ENCODE results near the gene KRTAP10-4. TPM values are rescaled to one million over a fixed set of nuclear protein-coding genes. Genes with fewer than 3 reads are reported as not detected.

KRTAP10-4 gene
- total and polyA plus RNA-seq, 10 of the 15 experiments (the other 5 are each of a cell fraction or from before 2014, with no cell fraction given): not detected

DNA sequence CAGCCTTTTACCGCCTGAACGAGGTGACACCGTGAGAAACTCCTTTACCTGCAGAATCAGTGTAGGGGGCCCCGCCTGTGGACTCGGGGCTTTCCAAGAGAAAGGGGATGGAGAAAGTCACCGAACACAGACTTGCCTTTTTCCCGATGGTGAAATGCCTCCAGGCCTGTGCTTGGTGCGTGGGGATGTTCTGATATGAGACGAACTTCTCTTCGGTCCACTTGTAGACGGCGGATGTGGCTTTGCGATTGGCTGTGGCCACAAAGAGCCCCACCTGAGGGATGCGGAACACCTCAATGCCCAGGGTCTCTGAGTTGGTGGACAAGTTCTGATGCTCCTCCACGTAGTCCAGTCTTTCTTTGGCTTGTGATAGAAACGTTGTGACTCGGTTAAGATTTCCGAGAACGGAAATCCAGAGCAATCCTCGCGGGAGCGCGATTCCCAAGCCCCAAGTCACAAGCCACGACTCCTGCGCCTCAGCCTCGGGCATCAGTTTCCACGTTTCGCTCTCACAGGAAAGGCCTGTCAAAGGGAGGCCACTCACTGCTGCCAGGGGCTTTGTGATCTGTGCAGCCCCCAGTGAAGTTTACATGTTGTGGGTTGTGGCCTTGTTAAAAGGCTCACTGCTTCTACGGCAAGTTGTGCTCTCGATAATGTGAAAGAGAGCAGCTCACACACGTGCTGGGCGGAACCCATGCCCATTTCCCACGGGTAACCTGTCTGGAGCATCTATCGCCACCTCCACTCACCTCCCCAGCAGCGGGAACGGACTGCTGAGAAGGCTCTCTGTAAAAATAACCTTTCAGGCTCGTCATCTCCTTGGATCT, 46.2 kb upstream of the KRTAP10-4 start:
- intact Hi-C loops (cut with micrococcal nuclease; ENCODE audit: unreplicated experiment) (no loop called here), in situ Hi-C loops (cut with MboI) (no loop called here)
- ATAC-seq (no peak), DNase-seq (ENCODE audit: low read depth, low spot score) (no peak), FAIRE-seq (no peak)
- Histone ChIP-seq H3K27ac (ENCODE audit: control insufficient read depth, insufficient read depth) (no peak overlapping the region), H3K27me3 (replicated peaks in 1 of 2; ENCODE audit: control insufficient read depth in 2 of 2, insufficient read depth in 2 of 2, low read length in 1 of 2) (no peaks in the 10 kb centered on the region), H3K9me3 (replicated peaks; ENCODE audit: control insufficient read depth, insufficient read depth, low read length) (no peaks in the 10 kb centered on the region; the same call in 2 of the 3 replicates), H3K9ac (ENCODE audit: control insufficient read depth, insufficient read depth, low read length) (no peak overlapping the region), H3K4me1 (ENCODE audit: control insufficient read depth, insufficient read depth, low read length) (no peaks in the 10 kb centered on the region), H2AFZ (ENCODE audit: control insufficient read depth, low read depth, low read length) (no peak overlapping the region), H3K4me3 (no peak overlapping the region), H3K36me3 (ENCODE audit: control insufficient read depth in 2 of 2, insufficient read depth in 2 of 2, low read length in 1 of 2) (no peaks in the 10 kb centered on the region), H3K4me2 (ENCODE audit: control insufficient read depth, insufficient read depth) (no peak overlapping the region), H3K79me2 (ENCODE audit: control insufficient read depth, insufficient read depth, low read length) (no peaks in the 10 kb centered on the region), H4K20me1 (ENCODE audit: control insufficient read depth, insufficient read depth) (no peaks in the 10 kb centered on the region)
- TF ChIP-seq ETV6 (conservative IDR thresholded peaks at IDR 0.05 in 1 of 2, IDR thresholded peaks at IDR 0.05 in 1 of 2; ENCODE audit: borderline replicate concordance in 1 of 2, low read depth in 1 of 2): no peak
- no TSS peak for BruUV-seq (replicated peaks)
- WGBS (ENCODE audit: insufficient coverage, insufficient replicate concordance, low lambda C conversion rate, missing lambda C conversion rate): 53% methylated on average over 37 of the region's 37 CpGs
- ChIA-PET RAD21 (ENCODE audit: unreplicated experiment) (no interaction called here), SMC1A (ENCODE audit: uncharacterized antibody, unreplicated experiment) (no interaction called here), CTCF (no interaction called here), POLR2A (no interaction called here)

GRCh38 chr21:44527983-44528633, 45.4 kb upstream of the KRTAP10-4 start:
- Histone ChIP-seq H3K9ac (ENCODE audit: control insufficient read depth, insufficient read depth, low read length) (no peak overlapping the region), H3K36me3 (ENCODE audit: control insufficient read depth in 2 of 2, insufficient read depth in 2 of 2, low read length in 1 of 2) (no peaks in the 10 kb centered on the region), H3K9me3 (replicated peaks; ENCODE audit: control insufficient read depth, insufficient read depth, low read length) (no peaks in the 10 kb centered on the region; the same call in 2 of the 3 replicates), H4K20me1 (ENCODE audit: control insufficient read depth, insufficient read depth) (no peaks in the 10 kb centered on the region), H3K27ac (ENCODE audit: control insufficient read depth, insufficient read depth) (no peak overlapping the region), H2AFZ (ENCODE audit: control insufficient read depth, low read depth, low read length) (no peak overlapping the region), H3K4me2 (ENCODE audit: control insufficient read depth, insufficient read depth) (no peak overlapping the region), H3K4me3 (no peak overlapping the region), H3K4me1 (ENCODE audit: control insufficient read depth, insufficient read depth, low read length) (no peaks in the 10 kb centered on the region), H3K27me3 (replicated peaks in 1 of 2; ENCODE audit: control insufficient read depth in 2 of 2, insufficient read depth in 2 of 2, low read length in 1 of 2) (no peaks in the 10 kb centered on the region), H3K79me2 (ENCODE audit: control insufficient read depth, insufficient read depth, low read length) (no peaks in the 10 kb centered on the region)
- POLR2A ChIA-PET: no interaction called here
- CTCF ChIA-PET: no interaction called here
- DNase-seq (ENCODE audit: low read depth, low spot score) (no peak), ATAC-seq (no peak), FAIRE-seq (no peak)
- RAD21 ChIA-PET (ENCODE audit: unreplicated experiment): no interaction called here
- SMC1A ChIA-PET (ENCODE audit: uncharacterized antibody, unreplicated experiment): no interaction called here
- intact Hi-C loops (cut with micrococcal nuclease; ENCODE audit: unreplicated experiment) (no loop called here), in situ Hi-C loops (cut with MboI) (no loop called here)
- BruUV-seq (replicated peaks): no TSS peak
- 33% methylated on average over 18 of the region's 18 CpGs for WGBS (ENCODE audit: insufficient coverage, insufficient replicate concordance, low lambda C conversion rate, missing lambda C conversion rate)
- TF ChIP-seq TCF12 (IDR thresholded peaks at IDR 0.05; ENCODE audit: low read depth, low read length) (no peak), MEF2A (IDR thresholded peaks at IDR 0.05; ENCODE audit: insufficient read depth, low read depth, low read length) (no peak), ZBTB4 (CRISPR knock-in tag; IDR thresholded peaks at IDR 0.05) (no peak), NKRF (conservative IDR thresholded peaks at IDR 0.05) (no peak), RCOR1 (conservative IDR thresholded peaks at IDR 0.05; ENCODE audit: low read depth, low read length) (no peak), LARP7 (IDR thresholded peaks at IDR 0.05) (no peak), FOXM1 (IDR thresholded peaks at IDR 0.05; ENCODE audit: low read depth, low read length) (no peak), BMI1 (IDR thresholded peaks at IDR 0.05; ENCODE audit: borderline replicate concordance) (no peak)
- TF ChIP-seq, protein P1, sequence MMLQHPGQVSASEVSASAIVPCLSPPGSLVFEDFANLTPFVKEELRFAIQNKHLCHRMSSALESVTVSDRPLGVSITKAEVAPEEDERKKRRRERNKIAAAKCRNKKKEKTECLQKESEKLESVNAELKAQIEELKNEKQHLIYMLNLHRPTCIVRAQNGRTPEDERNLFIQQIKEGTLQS (IDR thresholded peaks at IDR 0.05; ENCODE audit: borderline replicate concordance, extremely low read depth, low read depth, low read length): no peak

All from GM12878 (cell line).